ENCODE results near the gene ASIC3.
"Not testable (repeated sequence)": the region's sequence is repeated elsewhere in the genome, so short reads cannot be mapped to it uniquely, and the experiment has no call there.

ASIC3 gene

DNA sequence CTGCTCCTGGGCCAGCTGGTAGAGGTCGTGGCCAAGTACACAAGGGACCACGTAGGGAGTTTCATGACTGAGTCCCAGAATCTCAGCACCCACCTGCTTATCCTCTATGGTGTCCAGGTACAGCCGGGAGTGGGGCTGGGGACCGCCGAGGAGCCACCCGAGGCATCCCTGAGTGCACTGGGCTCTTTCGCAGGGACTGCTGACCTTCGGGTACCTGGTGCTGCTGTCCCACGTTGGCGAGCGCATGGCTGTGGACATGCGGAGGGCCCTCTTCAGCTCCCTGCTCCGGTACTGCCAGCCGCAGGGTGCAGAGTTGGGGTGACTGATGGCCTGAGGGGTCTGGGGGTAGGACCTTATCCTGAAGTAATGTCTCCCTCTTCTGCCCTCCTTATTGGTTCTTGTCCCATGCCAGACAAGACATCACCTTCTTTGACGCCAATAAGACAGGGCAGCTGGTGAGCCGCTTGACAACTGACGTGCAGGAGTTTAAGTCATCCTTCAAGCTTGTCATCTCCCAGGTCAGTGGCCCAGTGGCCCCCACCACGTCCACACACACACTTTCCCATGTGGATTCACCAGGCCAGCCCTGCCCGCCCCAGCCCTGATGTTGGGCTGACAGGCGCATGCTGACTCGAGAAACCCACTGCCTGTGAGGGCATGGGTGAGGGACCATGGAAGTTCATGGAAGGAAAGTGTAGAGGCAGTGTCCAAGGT, 13.9 kb upstream of the ASIC3 start:
- DNase-seq, result no peak

DNA sequence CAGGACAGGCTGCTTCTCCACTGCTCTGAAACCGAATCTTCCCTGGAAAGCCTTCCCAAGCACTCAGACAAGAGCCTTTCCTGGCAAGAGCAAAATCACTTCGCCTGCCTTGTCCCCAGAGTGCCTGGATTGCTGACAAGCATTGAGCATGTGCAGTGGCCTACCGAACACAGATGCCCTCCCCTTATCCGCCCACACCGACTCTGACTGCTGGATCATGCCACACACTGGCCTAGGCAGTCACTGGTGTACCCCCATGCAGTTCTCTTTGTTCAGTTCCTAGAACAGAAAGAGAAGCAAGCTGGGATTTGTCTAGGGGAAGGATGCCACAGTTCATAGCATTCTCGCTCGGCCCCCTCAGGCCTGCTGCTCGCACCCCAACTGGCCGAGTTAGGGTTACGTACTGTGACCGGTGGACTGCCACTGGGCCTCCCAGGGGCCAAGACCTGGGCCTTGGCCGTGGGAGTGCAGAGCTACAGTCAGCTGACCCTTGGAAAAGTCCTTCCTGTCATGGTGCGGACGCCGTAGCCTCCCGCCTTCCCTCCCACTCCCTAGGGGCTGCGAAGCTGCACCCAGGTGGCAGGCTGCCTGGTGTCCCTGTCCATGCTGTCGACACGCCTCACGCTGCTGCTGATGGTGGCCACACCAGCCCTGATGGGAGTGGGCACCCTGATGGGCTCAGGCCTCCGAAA, 13.2 kb upstream of the ASIC3 start:
- DNase-seq, result no peak

DNA sequence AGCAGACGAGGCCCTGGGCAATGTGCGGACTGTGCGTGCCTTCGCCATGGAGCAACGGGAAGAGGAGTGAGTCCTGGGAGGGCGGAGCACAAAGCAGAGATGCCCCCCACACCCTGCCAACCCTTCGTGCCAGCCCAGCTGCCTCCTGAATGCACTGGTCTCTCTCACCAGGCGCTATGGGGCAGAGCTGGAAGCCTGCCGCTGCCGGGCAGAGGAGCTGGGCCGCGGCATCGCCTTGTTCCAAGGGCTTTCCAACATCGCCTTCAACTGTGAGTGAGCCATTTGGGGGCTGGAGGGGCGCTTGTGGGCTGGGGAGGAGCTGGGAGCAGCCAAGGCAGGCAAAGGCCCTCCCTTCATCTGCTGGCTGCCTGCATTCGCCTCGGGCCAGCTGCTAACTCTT, 12.4 kb upstream of the ASIC3 start:
- DNase-seq, result no peak

DNA sequence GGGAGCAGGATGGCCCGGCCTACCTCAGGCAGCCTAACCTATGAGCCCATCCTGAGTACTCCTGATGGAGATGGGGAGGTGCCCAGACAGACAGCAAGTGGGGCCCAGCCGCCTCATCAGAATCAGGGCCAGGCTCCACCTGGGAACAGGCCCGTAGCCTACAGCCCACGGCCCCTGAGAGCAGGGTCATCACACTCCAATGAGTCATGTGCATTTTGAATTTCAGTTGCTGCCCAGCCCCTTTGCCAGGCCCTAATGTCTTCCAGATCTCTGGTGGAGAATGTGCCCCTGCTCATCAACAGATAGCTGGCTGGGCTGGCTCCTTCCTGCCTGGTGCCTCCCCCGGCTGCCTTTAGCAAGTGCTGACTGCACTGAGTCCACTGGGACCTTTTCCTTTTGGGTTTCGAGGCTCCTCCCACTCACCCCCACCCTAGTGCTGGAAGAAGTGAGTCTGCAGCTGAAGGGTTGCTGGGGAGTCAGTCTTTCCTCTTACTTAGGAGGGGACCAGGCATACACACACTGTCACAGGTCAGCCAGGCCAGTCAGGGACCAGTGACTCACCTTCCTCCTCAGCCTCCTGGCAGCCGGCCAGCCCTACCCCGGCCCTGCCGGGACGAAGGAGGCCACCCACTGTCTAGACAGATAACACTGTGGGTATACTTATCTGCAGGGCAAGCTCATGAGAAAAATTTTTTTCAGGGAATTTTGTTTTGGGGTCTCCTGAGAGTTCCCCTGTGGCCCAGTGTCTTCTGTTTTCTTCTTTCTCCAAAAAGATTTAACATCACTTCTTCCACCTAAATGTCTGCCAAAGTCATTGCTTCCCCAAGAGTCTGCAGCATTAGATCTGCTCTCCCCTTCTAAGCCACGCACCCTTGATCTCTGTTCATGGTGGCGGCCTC, 9.1 kb upstream of the ASIC3 start:
- DNase-seq, result peak; percentile 80

DNA sequence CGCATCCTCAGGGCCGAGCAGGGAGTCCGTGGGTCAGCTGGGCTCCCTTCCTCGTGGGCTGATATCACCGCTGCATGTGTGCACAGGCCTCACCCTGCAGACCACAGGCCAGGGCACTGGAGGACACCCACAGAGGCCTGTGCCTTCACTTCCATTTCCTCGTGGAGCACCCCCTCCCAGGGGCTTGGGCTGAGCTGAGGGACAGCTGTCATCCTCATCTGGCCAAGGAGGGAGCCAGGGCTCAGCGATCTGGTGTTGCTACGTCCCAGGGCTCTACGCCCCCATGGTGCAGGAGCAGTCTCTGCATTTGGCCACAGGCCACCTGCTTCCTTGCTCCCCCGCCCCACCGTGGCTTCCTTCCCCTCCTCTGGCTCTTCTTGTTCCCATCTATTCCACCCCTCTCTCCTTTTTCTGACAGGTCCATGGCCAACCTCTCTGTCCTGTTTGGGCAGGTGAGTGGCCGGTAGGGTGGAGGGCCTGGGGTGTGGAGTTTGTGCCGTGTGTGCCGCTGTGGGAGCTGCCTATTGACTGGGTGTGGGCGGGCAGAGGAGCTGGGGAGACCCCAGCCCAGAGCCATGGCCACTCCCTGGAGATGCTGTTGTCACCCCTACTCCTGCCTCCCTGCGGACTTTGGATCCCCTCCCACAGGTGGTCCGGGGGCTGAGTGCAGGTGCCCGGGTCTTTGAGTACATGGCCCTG, 8.3 kb upstream of the ASIC3 start:
- no peak for DNase-seq

DNA sequence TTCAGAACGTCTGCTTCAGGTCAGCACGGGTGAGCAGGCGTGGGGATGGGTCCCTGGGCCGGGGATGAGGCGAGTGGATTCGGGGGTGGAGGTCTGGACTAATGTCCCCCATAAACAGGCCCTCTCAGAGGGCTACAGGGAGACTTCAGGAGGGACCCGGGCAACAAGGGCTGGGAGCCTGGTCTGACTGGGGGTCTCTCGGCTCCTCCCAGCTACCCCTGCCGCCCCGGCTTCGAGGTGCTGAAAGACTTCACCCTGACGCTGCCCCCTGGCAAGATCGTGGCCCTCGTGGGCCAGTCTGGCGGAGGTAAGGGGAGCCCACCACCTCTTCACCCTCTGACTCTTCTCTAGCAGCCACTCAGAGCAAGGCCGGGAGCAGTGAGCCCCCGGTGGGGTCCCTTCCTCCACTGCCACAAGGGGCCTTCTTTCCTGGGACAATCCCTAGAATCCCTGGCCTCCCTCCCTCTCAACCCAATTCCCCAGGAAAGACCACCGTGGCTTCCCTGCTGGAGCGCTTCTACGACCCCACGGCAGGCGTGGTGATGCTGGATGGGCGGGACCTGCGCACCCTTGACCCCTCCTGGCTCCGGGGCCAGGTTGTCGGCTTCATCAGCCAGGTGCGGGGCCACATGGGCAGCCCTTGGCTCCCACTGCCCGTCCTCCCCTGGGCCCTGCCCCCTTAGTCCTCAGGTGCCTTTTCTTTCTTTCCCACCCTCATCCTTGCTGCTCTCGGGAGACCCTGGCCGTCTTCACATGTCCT, 7.5 kb upstream of the ASIC3 start:
- no peak for DNase-seq

DNA sequence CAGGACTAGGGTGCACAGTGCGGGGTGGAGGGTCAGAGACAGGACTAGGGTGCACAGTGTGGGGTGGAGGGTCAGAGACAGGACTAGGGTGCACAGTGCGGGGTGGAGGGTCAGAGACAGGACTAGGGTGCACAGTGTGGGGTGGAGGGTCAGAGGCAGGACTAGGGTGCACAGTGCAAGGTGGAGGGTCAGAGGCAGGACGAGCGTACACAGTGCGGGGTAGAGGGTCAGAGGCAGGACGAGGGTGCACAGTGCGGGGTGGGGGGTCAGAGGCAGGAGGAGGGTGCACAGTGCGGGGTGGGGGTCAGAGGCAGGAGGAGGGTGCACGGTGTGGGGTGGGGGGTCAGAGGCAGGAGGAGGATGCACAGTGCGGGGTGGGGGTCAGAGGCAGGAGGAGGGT, 4.9 kb upstream of the ASIC3 start:
- DNase-seq, result not testable (repeated sequence)

DNA sequence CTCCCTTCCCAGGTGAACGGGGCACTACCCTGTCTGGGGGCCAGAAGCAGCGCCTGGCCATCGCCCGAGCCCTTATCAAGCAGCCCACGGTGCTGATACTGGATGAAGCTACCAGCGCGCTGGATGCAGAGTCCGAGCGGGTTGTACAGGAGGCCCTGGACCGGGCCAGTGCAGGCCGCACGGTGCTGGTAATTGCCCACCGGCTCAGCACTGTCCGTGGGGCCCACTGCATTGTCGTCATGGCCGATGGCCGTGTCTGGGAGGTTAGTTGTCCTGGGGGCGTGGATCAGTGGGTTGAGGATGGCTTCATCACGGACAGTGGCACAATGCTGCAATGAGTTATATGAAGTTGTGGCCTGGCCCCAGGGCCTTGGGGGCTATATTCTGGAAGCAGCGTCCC, 4.4 kb upstream of the ASIC3 start:
- no peak for DNase-seq

DNA sequence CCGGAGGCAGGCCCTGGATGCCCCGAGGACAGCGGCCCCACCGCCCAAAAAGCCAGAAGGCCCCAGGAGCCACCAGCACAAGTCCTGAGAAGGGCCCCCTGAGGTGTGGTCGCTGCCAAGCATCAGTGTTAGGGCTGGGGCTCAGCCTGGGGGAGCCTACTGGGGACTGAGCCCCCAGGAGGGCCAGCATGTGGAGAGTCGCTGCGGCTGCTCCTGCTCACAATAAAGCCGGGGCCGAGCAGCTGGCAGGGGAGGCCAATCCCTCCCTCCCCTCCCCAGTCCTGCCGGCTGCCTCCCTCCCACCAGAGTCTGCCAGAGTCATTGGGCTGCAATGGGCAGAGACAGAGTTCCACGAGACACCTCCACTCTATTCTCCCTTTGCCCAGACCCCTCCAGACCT, 3.1 kb upstream of the ASIC3 start:
- no peak for DNase-seq

DNA sequence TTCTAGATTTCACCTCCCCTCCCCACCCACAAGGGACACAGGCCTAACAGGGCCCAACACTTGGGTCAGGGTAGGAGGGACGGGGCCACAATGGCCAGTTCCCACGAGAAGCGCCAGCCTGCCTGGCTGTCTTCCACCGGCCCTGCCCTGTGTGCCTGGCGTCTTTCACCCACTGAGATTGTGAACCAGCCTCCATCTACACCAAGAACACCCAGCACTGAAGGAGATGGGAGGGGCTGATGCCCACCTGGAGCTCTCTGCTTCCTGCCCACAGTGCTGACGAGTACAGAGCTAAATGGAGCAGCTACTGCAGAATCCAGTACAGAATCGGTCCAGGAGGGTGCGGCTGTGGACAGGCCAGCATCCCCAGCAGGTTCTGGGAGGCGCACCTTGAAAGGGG, 2.4 kb upstream of the ASIC3 start:
- DNase-seq, result no peak

DNA sequence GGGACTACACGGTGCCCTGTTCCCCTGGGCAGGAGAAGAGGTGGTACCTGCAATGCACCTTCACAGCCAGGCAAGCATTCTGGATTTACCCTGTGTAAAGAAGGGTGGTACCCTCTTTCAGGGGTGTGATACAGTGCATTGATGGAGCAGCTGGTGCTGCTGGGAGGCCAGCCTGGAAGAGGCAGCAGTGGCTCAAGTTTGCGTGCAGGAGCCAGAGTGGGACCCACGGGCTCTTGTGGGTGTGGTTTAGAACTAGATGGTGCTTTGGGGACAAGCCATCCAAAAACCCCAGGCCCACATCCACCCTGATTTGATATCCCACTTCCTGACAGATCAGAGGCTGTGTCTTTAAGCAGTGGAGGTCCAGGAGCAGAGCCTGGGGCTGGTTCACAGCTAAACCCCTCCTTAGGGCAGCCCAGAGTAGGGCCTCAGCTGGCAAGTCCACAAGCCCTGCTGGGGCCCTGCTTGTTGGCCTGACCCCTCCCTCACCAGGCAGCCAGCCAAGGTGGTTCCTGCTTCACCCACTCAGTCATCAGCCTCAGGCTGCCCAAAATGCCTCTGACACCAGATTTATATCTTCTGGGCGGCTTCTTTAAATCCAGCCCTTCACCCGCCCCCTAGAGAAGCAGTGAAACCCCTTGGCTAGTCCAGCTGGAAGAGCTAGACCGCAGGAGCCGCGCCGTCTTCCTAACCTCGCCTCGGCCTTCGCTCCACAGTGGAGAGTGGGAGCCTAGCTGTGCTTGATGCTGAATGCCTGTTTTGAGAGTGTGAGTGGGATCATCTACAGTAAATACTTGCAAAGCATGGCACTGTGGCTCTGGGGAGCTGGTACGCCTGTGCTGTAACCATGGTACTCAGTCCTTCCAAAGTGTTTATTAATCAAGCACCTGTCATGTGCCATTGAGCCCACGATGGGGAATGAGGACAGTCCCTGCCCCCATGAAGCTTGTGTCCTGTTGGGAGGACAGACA, 1.4 kb upstream of the ASIC3 start:
- DNase-seq, result no peak

DNA sequence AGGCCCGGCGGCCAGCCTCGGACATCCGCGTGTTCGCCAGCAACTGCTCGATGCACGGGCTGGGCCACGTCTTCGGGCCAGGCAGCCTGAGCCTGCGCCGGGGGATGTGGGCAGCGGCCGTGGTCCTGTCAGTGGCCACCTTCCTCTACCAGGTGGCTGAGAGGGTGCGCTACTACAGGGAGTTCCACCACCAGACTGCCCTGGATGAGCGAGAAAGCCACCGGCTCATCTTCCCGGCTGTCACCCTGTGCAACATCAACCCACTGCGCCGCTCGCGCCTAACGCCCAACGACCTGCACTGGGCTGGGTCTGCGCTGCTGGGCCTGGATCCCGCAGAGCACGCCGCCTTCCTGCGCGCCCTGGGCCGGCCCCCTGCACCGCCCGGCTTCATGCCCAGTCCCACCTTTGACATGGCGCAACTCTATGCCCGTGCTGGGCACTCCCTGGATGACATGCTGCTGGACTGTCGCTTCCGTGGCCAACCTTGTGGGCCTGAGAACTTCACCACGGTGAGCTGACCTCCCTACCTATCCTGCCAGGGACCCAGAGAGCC, 656 bp downstream of the ASIC3 start:
- DNase-seq, result no peak

DNA sequence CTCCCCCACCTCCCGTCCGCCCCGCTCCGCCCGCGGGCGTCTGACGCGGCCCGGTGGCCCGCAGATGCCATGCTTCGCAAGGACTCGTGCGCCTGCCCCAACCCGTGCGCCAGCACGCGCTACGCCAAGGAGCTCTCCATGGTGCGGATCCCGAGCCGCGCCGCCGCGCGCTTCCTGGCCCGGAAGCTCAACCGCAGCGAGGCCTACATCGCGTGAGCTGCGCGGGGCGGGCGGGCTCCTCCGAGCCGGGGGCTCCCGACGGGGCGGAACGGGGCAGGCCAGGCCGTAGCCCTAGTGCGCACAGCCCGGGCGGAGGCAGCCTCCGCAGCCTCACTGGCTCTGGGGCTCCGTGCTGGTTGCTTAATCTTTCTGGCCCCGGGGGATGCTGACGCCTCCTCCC, 2.8 kb downstream of the ASIC3 start:
- DNase-seq, result peak; percentile 57

DNA sequence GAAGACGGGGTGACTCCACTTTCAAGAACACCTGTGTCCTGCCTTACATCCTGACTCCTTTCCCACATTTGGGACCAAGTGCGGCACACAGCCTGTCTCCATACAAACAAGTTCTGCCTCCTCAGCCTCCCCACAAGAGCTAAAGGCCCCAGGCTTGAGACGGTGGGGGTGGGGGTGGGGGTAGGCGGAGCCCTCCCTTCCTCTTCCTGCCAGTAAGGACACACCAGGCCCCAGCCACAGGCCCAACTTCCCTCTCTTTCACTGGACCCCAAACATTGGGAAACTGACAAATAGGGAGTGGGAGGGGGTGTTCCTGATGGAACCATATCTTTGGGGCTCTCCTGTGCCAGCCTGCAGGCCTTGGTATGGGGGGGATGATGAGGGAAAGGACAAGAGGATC, 4.8 kb downstream of the ASIC3 start:
- DNase-seq, result no peak

DNA sequence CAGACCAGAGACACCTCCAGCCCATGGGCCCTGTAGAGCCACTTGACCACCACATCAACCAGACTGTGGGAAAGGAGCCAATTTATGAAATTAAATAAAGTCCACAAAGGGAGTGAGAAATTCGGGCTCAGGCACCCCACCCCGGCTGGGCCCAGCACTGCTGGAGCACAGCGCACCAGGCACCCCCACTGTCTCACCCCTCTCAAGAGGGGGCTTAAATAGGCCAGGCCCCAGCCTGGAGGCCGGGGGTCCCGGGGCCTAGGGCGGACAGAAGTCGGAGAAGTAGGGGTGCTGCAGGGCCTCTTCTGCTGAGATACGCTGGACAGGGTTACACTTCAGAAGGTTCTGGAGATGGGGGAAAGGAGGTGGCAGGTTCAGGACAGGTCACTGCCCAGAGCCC, 5.4 kb downstream of the ASIC3 start:
- no peak for DNase-seq

DNA sequence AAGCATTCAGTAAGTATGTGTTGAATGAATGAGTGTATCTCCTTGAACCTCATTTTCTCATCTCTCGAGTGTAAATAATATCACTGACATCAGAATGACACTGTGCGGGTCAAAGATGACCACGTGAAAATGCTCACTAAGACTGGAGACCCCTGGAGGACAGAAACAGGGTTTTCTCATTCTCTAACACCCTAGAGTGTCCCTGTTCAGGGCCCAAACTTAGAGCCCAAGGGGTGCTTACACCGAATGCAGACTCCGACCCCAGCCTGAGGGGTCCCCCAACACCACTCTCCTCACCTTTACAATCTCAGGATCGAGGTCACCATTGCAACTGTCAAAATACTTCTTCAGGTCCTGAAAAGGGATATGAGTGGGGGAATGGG, 7.9 kb downstream of the ASIC3 start:
- DNase-seq, result no peak

DNA sequence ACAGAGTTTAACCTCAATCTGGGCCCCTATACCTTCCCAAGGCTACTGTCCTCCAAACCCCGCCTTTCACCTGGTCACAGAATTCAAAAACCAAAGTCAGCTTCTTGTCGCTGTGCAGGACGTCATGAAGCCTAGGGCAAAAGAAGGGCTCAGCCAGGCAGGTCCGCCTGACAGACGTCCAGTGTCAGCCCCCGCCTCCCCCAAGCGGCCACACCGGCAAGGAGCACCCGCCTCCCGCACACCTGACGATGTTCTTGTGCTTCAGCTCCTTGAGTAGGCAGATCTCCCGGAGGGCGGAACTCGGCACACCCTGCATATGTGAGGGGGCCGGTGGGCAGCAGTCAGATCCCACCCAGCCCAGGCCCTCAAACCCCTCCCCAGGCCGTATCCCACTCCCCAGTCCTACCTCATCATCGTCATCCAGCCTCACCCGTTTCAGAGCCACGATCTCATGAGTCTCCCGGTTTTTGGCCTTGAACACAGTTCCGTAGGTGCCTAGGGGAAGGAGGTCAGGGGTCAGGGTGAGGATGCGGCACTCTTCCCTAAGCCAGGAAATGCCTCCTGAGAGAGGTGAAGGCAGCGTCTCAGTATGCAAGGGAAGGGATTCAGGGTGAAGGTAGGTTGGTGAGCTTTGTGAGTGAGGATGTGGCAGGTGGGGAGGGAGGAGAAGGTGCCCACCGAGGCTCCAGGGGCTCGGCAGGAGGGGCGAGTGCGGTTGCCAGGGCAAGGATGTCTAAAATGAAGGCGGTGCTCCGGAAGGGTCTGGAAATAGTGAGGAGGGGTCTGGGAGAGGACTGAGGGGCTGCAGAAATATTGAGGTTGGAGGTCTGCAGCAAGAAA, 8.6 kb downstream of the ASIC3 start:
- no peak for DNase-seq

DNA sequence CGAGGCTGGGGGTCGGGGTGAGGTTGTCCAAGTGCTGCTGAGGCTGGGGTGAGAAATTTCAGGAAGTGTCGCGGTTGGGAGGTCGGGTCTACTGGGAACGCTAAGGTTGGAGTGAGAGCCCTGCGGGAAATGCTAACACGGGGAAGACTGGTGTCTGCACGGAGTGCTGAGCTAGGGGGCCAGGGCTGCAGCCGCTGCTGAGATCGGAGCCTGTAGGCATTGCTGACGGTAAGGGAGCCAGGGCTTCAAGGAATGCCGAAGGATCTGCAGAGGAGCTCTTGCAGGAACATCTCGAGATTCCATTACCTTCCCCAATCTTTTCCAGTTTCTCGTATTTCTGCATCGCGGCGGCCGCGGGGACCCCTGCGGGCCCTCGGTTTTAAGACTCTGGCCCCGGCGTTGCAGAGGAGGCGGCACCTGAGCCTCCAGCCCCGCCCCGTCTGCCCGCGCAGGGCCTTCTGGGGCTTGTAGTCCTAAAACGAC, 9.2 kb downstream of the ASIC3 start, which contains the start of gene CDK5:
Gene CDK5 (minus strand): TSS at position 392 of the 483 bp plus-strand sequence. CDS start 49 bp downstream, at position 343.
- no peak for DNase-seq

DNA sequence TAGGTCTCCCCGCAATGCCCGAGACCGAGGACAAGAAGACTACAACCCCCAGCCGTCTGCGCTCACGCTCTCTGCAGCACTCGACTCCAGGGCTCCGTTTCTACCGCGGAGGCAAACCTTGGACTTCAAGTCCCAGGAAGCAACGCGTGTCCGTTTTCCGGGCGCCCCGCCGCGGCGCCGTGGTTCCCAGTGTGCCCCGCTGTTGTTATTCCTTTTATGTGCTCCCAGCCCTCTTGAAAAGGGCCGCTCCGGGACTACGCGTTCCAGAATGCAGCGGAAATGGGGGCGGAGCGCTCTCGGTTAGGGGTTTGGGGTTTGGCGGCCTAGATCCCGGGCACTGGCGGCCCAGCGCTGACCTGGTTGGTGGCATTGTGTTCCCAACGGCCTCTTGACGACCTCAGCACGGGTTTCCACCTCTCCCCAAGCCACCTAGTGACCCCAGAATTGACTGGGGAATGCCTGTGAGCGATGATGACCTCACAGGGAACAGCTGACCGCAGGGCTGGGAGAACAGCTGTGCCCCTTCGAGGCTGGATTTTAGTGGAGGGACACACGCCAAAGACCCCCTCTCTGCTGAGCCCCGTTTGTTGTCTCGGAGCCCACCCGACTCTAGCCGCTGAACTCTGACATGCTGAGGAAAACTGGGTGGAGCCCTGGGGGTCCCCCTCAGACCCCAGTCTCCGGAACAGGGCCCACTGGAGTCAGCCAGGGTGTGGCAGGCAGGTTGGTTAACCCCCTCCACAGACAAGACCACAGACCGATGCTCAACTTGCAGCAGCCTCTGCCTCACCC, 9.9 kb downstream of the ASIC3 start:
- peak; percentile 97 for DNase-seq

All from activated naive CD4-positive, alpha-beta T cell treated with Interleukin-2 at 50 U/mL for 16 hours (primary cell).